ENCODE results near the gene HS2ST1.

Gene HS2ST1

GRCh38 chr1:86928819-86929218 lies 14.4 kb downstream of the HS2ST1 start:
- no peak for DNase-seq (ENCODE audit: low read depth)
- TF ChIP-seq MYC (IDR thresholded peaks at IDR 0.05; ENCODE audit: low read depth, low read length) (no peak), MAX (IDR thresholded peaks at IDR 0.05; ENCODE audit: low read depth, low read length) (no peak), CTCF (IDR thresholded peaks at IDR 0.05; ENCODE audit: low read depth, low read length) (no peak), POLR2A (IDR thresholded peaks at IDR 0.05; ENCODE audit: extremely low read depth, insufficient read length) (no peak)
- no peak overlapping the region for H3K4me3 ChIP-seq (ENCODE audit: low read depth, low read length)

GRCh38 chr1:86933051-86933450 lies 18.6 kb downstream of the HS2ST1 start:
- DNase-seq (ENCODE audit: low read depth): no peak
- no peak overlapping the region for H3K4me3 ChIP-seq (ENCODE audit: low read depth, low read length)
- TF ChIP-seq CTCF (IDR thresholded peaks at IDR 0.05; ENCODE audit: low read depth, low read length) (no peak), MAX (IDR thresholded peaks at IDR 0.05; ENCODE audit: low read depth, low read length) (no peak), MYC (IDR thresholded peaks at IDR 0.05; ENCODE audit: low read depth, low read length) (no peak), POLR2A (IDR thresholded peaks at IDR 0.05; ENCODE audit: extremely low read depth, insufficient read length) (no peak)

- TF ChIP-seq POLR2A (IDR thresholded peaks at IDR 0.05; ENCODE audit: extremely low read depth, insufficient read length): no peak
- TF ChIP-seq CTCF (IDR thresholded peaks at IDR 0.05; ENCODE audit: low read depth, low read length): no peak
- TF ChIP-seq MYC (IDR thresholded peaks at IDR 0.05; ENCODE audit: low read depth, low read length): no peak
- no peak for TF ChIP-seq MAX (IDR thresholded peaks at IDR 0.05; ENCODE audit: low read depth, low read length)
- DNase-seq (ENCODE audit: low read depth): no peak
Observed at GRCh38 chr1:86933562-86934377, 19.3 kb downstream of the HS2ST1 start.

GRCh38 chr1:86938450-86938849 lies 24.0 kb downstream of the HS2ST1 start:
- DNase-seq (ENCODE audit: low read depth): no peak
- H3K4me3 ChIP-seq (ENCODE audit: low read depth, low read length): no peak overlapping the region
- TF ChIP-seq MYC (IDR thresholded peaks at IDR 0.05; ENCODE audit: low read depth, low read length) (no peak), MAX (IDR thresholded peaks at IDR 0.05; ENCODE audit: low read depth, low read length) (no peak)

More at GRCh38 chr1:86933562-86934377, 19.3 kb downstream of the HS2ST1 start:
- no peak overlapping the region for H3K4me3 ChIP-seq (ENCODE audit: low read depth, low read length)

GRCh38 chr1:86938855-86939254 lies 24.4 kb downstream of the HS2ST1 start:
- no peak for DNase-seq (ENCODE audit: low read depth)
- TF ChIP-seq POLR2A (IDR thresholded peaks at IDR 0.05; ENCODE audit: extremely low read depth, insufficient read length): no peak
- TF ChIP-seq CTCF (IDR thresholded peaks at IDR 0.05; ENCODE audit: low read depth, low read length): no peak
- TF ChIP-seq MAX (IDR thresholded peaks at IDR 0.05; ENCODE audit: low read depth, low read length): no peak
- TF ChIP-seq MYC (IDR thresholded peaks at IDR 0.05; ENCODE audit: low read depth, low read length): no peak
- no peak overlapping the region for H3K4me3 ChIP-seq (ENCODE audit: low read depth, low read length)

- TF ChIP-seq CTCF (IDR thresholded peaks at IDR 0.05; ENCODE audit: low read depth, low read length) (no peak), MYC (IDR thresholded peaks at IDR 0.05; ENCODE audit: low read depth, low read length) (no peak)
- no peak overlapping the region for H3K4me3 ChIP-seq (ENCODE audit: low read depth, low read length)
- no peak for DNase-seq (ENCODE audit: low read depth)
Observed at GRCh38 chr1:86939406-86939805, 25.0 kb downstream of the HS2ST1 start.

Measured in NB4 (cell line).